NB4 (cell line): Measurements from ENCODE around the gene CNOT6L.

Experiments
- DNase-seq: peaks from one replicate; pipeline ENCODE4 v3.0.0; 2010; ENCODE audit warnings: low read depth
- H3K4me3 ChIP-seq: one replicate; pipeline ENCODE4 v1.5.1; 2011; ENCODE audit warnings: mild to moderate bottlenecking, low read depth, low read length, moderate library complexity
- MAX ChIP-seq: IDR thresholded peaks from 2 replicates; pipeline ENCODE4 v1.6.1; 2011; ENCODE audit warnings: low read depth, low read length
- MYC ChIP-seq: IDR thresholded peaks from 2 replicates; pipeline ENCODE4 v1.6.1; 2011; ENCODE audit warnings: low read depth, low read length
- POLR2A ChIP-seq: IDR thresholded peaks from 2 replicates; pipeline ENCODE4 v1.6.1; 2011; ENCODE audit warnings: mild to moderate bottlenecking; ENCODE audit not compliant: insufficient read length; ENCODE audit errors: extremely low read depth
- TF ChIP-seq, protein P1 (sequence below): IDR thresholded peaks from one replicate; pipeline ENCODE4 v1.5.1; 2012; ENCODE audit warnings: low read depth, low read length

Gene CNOT6L

DNA sequence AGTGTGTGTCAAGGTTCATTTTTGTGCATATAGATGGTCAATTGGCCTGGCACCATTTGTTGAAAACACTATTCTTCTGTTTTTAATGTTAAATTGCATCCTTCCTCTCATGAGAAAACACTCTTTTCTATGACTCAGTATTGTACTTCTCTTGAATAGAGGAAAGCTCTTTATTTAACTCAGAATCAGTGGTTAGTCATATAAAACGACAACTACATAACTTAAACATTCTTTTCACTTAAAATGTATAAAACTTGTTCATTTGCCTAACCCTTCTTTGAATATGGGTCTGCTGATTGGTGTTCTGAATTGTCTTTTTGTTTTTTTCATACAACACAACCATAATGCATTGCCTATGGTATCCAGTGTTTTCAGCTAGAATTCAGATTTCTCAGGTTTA, 26.2 kb upstream of the CNOT6L start:
- H3K4me3 ChIP-seq, result no peak overlapping the region
- TF ChIP-seq MAX (no peak), MYC (no peak), POLR2A (no peak)
- TF ChIP-seq, protein P1, sequence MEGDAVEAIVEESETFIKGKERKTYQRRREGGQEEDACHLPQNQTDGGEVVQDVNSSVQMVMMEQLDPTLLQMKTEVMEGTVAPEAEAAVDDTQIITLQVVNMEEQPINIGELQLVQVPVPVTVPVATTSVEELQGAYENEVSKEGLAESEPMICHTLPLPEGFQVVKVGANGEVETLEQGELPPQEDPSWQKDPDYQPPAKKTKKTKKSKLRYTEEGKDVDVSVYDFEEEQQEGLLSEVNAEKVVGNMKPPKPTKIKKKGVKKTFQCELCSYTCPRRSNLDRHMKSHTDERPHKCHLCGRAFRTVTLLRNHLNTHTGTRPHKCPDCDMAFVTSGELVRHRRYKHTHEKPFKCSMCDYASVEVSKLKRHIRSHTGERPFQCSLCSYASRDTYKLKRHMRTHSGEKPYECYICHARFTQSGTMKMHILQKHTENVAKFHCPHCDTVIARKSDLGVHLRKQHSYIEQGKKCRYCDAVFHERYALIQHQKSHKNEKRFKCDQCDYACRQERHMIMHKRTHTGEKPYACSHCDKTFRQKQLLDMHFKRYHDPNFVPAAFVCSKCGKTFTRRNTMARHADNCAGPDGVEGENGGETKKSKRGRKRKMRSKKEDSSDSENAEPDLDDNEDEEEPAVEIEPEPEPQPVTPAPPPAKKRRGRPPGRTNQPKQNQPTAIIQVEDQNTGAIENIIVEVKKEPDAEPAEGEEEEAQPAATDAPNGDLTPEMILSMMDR, result no peak
- DNase-seq, result no peak

GRCh38 chr4:77844363-77844762, 25.2 kb upstream of the CNOT6L start:
- H3K4me3 ChIP-seq, result no peak overlapping the region
- no peak for TF ChIP-seq POLR2A
- TF ChIP-seq, protein P1, result no peak
- no peak for TF ChIP-seq MYC
- TF ChIP-seq MAX, result no peak
- no peak for DNase-seq

GRCh38 chr4:77843628-77844027, 24.5 kb upstream of the CNOT6L start:
- H3K4me3 ChIP-seq, result no peak overlapping the region
- TF ChIP-seq POLR2A, result no peak
- TF ChIP-seq, protein P1, result no peak
- no peak for TF ChIP-seq MAX
- no peak for TF ChIP-seq MYC
- DNase-seq, result no peak

GRCh38 chr4:77834403-77834802, 15.2 kb upstream of the CNOT6L start:
- H3K4me3 ChIP-seq, result no peak overlapping the region
- DNase-seq, result no peak
- TF ChIP-seq MAX (no peak), MYC (no peak), POLR2A (no peak)
- TF ChIP-seq, protein P1, result no peak

DNA sequence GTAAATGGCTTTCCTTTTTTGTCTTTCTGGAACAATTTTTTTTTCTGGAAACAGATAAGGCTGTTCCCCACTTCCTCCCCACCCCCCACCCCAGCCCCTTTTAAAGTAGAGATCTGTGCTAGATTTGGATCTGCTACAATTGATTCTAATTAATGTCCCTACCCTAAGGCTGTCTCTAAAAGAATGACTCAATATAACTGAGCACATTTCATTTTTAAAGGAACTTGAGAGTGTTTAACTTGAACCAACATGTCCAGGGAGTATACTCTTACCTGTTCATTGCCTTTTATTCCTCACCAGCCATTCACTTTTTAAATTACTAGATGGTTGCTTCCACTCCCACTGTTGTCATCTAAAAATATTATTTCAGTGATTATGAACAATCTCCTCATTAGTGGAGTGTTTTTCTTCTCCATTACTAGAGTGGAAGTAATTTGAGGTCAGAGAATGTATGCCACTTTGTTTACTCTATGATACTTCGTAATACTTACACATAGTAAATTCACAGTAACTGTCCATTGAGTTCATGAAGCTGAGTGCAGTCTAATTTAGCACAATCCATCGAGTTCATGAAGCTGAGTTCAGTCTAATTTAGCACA, 14.1 kb upstream of the CNOT6L start:
- TF ChIP-seq, protein P1, result no peak
- TF ChIP-seq POLR2A (no peak), MAX (no peak), MYC (no peak)
- no peak overlapping the region for H3K4me3 ChIP-seq
- no peak for DNase-seq

DNA sequence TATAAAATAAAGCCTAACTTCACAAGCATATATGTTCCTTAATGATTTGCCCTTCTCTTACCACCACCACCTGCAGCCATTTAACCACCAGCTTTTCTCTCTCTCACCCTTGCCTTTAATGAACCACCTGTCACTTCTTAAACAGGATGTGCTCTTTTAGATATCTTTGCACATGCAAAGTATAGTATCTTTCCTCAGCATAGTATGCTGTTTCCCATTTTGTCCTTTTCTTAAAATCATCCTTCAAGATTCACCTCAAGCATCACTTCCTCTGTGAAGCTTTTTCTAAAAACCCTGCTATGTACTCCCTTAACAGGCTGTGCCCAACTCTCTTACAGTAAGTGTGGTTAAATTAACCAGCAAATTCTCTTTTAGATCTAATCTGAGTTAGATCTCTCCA, 8.2 kb upstream of the CNOT6L start:
- no peak for TF ChIP-seq MYC
- no peak for TF ChIP-seq POLR2A
- TF ChIP-seq, protein P1, result no peak
- no peak for TF ChIP-seq MAX

More for the DNA sequence above, 8.2 kb upstream of the CNOT6L start:
- no peak for DNase-seq
- H3K4me3 ChIP-seq, result no peak overlapping the region
